ENCODE data around the gene GTF2H1. TPM values are rescaled to one million over a fixed set of nuclear protein-coding genes. Genes with fewer than 3 reads are reported as not detected.

Gene GTF2H1
- total and polyA plus RNA-seq, 7 donors = 14.5 to 39.2 (median 23.0) TPM

- no peak overlapping the region for H3K4me3 ChIP-seq
- TF ChIP-seq CTCF (IDR thresholded peaks at IDR 0.05) = no peak
- no peak for ATAC-seq
- no peaks in the 10 kb centered on the region for H3K9me3 ChIP-seq
- peaks cover 25 to 99% of the 10 kb centered on the region in 2 donors for H3K36me3 ChIP-seq (ENCODE audit: insufficient read depth in 1 of 2, low read depth in 1 of 2)
- WGBS, 3 donors = 94 to 96% (median 96%) methylated on average over 1 of the region's 1 CpG
- no peaks in the 10 kb centered on the region for H3K27me3 ChIP-seq (ENCODE audit: insufficient read depth in 3 of 3, low read length in 2 of 3)
- H3K4me1 ChIP-seq = no peaks in the 10 kb centered on the region
- no peak for DNase-seq
- H3K27ac ChIP-seq = no peak overlapping the region
- intact Hi-C loops (cut with DNase I) = loop anchor here in 1 of 2 donors (5.0 kb wide), 1 partner anchor 61 kb away; no protein-coding TSS in a partner anchor
These were observed 36.5 kb upstream of the GTF2H1 start for GRCh38 chr11:18285841-18286240.

GRCh38 chr11:18288911-18289310 is 33.5 kb upstream of the GTF2H1 start:
- H3K27me3 ChIP-seq (ENCODE audit: insufficient read depth in 3 of 3, low read length in 2 of 3) = no peaks in the 10 kb centered on the region
- WGBS, 3 donors = 94 to 97% (median 97%) methylated on average over 4 of the region's 4 CpGs
- ATAC-seq (no peak), DNase-seq (no peak)
- H3K9me3 ChIP-seq = no peaks in the 10 kb centered on the region
- no peak overlapping the region for H3K27ac ChIP-seq
- TF ChIP-seq CTCF (IDR thresholded peaks at IDR 0.05) = no peak
- H3K4me1 ChIP-seq = no peaks in the 10 kb centered on the region
- intact Hi-C loops (cut with DNase I) = loop anchor here in 1 of 2 donors (5.0 kb wide), 1 partner anchor 58 kb away; no protein-coding TSS in a partner anchor
- peaks cover 16 to 99% of the 10 kb centered on the region in 2 donors for H3K36me3 ChIP-seq (ENCODE audit: insufficient read depth in 1 of 2, low read depth in 1 of 2)
- no peak overlapping the region for H3K4me3 ChIP-seq

GRCh38 chr11:18294862-18295261 is 27.5 kb upstream of the GTF2H1 start:
- Histone ChIP-seq H3K4me3 (no peak overlapping the region), H3K36me3 (ENCODE audit: insufficient read depth in 1 of 2, low read depth in 1 of 2) (peaks cover 10 to 98% of the 10 kb centered on the region in 2 donors), H3K9me3 (no peaks in the 10 kb centered on the region), H3K27ac (no peak overlapping the region), H3K4me1 (no peaks in the 10 kb centered on the region), H3K27me3 (ENCODE audit: insufficient read depth in 3 of 3, low read length in 2 of 3) (no peaks in the 10 kb centered on the region)
- intact Hi-C loops (cut with DNase I) = loop anchor here (10.0 kb wide), 2 partner anchors 190 to 210 kb away; no protein-coding TSS in a partner anchor
- no peak for TF ChIP-seq CTCF (IDR thresholded peaks at IDR 0.05)
- ATAC-seq = no peak
- 93 to 96% (median 94%) methylated on average over 5 of the region's 5 CpGs for WGBS, 3 donors
- no peak for DNase-seq

- TF ChIP-seq CTCF (IDR thresholded peaks at IDR 0.05) = no peak
- WGBS, 3 donors = 94 to 95% (median 94%) methylated on average over 2 of the region's 2 CpGs
- Histone ChIP-seq H3K27ac (no peak overlapping the region), H3K4me1 (no peaks in the 10 kb centered on the region), H3K4me3 (no peak overlapping the region), H3K27me3 (ENCODE audit: insufficient read depth in 3 of 3, low read length in 2 of 3) (no peaks in the 10 kb centered on the region), H3K9me3 (no peaks in the 10 kb centered on the region), H3K36me3 (ENCODE audit: insufficient read depth in 1 of 2, low read depth in 1 of 2) (peaks cover 8 to 98% of the 10 kb centered on the region in 2 donors)
- DNase-seq (no peak), ATAC-seq (no peak)
- intact Hi-C loops (cut with DNase I) = loop anchor here (10.0 kb wide), 2 partner anchors 189 to 209 kb away; no protein-coding TSS in a partner anchor
These were observed 27.1 kb upstream of the GTF2H1 start for GRCh38 chr11:18295316-18295715.

- H3K4me3 ChIP-seq = no peak overlapping the region
- intact Hi-C loops (cut with DNase I) = loop anchor here (10.0 kb wide), 3 partner anchors 185 to 215 kb away; no protein-coding TSS in a partner anchor
- TF ChIP-seq CTCF (IDR thresholded peaks at IDR 0.05) = no peak
- H3K9me3 ChIP-seq = no peaks in the 10 kb centered on the region
- H3K36me3 ChIP-seq (ENCODE audit: insufficient read depth in 1 of 2, low read depth in 1 of 2) = peaks cover 9 to 96% of the 10 kb centered on the region in 2 donors
- ATAC-seq = no peak
- H3K4me1 ChIP-seq = no peaks in the 10 kb centered on the region
- no peak overlapping the region for H3K27ac ChIP-seq
- DNase-seq = no peak
- H3K27me3 ChIP-seq (ENCODE audit: insufficient read depth in 3 of 3, low read length in 2 of 3) = no peaks in the 10 kb centered on the region
These were observed 22.6 kb upstream of the GTF2H1 start for GRCh38 chr11:18299721-18300120.
